HEK293 (cell line): Measurements from ENCODE around the gene ITSN2.

Source experiments
- CTCF ChIA-PET: fragments of 350-600 bp; formaldehyde crosslinking; extraction: SDS; loops from one replicate; lab custom pipeline; 2021; ENCODE audit warnings: antibody characterized with exemption; lab: Yijun Ruan, JAX
- POLR2A ChIA-PET: fragments of 300-600 bp; formaldehyde crosslinking; extraction: SDS; loops from one replicate; lab custom pipeline; 2020; ENCODE audit warnings: antibody characterized with exemption, inconsistent platforms; lab: Yijun Ruan, JAX
- H3K27ac ChIP-seq: fragments of 200-500 bp; sonication (Bioruptor generic); 2 replicates; pipeline ENCODE4 v1.5.1; 2014; ENCODE audit warnings: low read depth, low read length, control low read depth, inconsistent platforms; ENCODE audit errors: extremely low read depth
- H3K36me3 ChIP-seq, 2 experiments: fragments of 200-500 bp in 1 of 2; sonication (Bioruptor generic) in 1 of 2; 1 replicate in 1 of 2; 2 replicates in 1 of 2; pipeline ENCODE4 v1.5.1; 2014 to 2017; ENCODE audit warnings: inconsistent platforms in 2 of 2, low read length in 2 of 2; ENCODE audit not compliant: control insufficient read depth in 2 of 2, insufficient read depth in 1 of 2
- H3K4me1 ChIP-seq: fragments of 200-500 bp; sonication (Bioruptor generic); 2 replicates; pipeline ENCODE4 v1.5.1; 2014; ENCODE audit warnings: mild to moderate bottlenecking, low read length, inconsistent platforms; ENCODE audit not compliant: control insufficient read depth, insufficient read depth
- H3K4me3 ChIP-seq: 2 replicates; pipeline ENCODE4 v1.5.1; 2011; ENCODE audit warnings: low read depth, mild to moderate bottlenecking, control low read depth, low read length, moderate library complexity
- H3K9me3 ChIP-seq: fragments of 200-500 bp; sonication (Bioruptor generic); 2 replicates; pipeline ENCODE4 v1.5.1; 2014; ENCODE audit warnings: low read depth, low read length, inconsistent platforms; ENCODE audit not compliant: control insufficient read depth, insufficient read depth
- HOXC10 ChIP-seq: sonication (generic); formaldehyde crosslinking; IDR thresholded peaks from 2 replicates; pipeline ENCODE4 v1.8.1; 2023; ENCODE audit warnings: mild to moderate bottlenecking, missing genetic modification reagents
- INSM2 ChIP-seq: fragments of 450-650 bp; formaldehyde crosslinking; IDR thresholded peaks from 2 replicates; pipeline ENCODE4 v1.5.1; 2016; ENCODE audit warnings: missing biosample characterization, missing genetic modification characterization
- KLF16 ChIP-seq: fragments of 450-650 bp; formaldehyde crosslinking; IDR thresholded peaks from 2 replicates; pipeline ENCODE4 v1.5.1; 2017; ENCODE audit warnings: missing biosample characterization, missing genetic modification characterization
- OVOL3 ChIP-seq: fragments of 450-650 bp; formaldehyde crosslinking; IDR thresholded peaks from 2 replicates; pipeline ENCODE4 v1.5.1; 2016; ENCODE audit warnings: missing biosample characterization, missing genetic modification characterization
- REPIN1 ChIP-seq: fragments of 450-650 bp; formaldehyde crosslinking; IDR thresholded peaks from 2 replicates; pipeline ENCODE4 v1.5.1; 2017; ENCODE audit warnings: missing biosample characterization, missing genetic modification characterization, low read depth
- SCRT1 ChIP-seq: fragments of 450-650 bp; formaldehyde crosslinking; IDR thresholded peaks from 2 replicates; pipeline ENCODE4 v1.5.1; 2016; ENCODE audit warnings: missing biosample characterization, missing genetic modification characterization, borderline replicate concordance
- SP3 ChIP-seq: fragments of 450-650 bp; formaldehyde crosslinking; IDR thresholded peaks from 2 replicates; pipeline ENCODE4 v1.5.1; 2016; ENCODE audit warnings: missing biosample characterization, missing genetic modification characterization
- SP7 ChIP-seq: fragments of 450-650 bp; formaldehyde crosslinking; IDR thresholded peaks from 2 replicates; pipeline ENCODE4 v1.5.1; 2016; ENCODE audit warnings: missing biosample characterization, missing genetic modification characterization
- ZFP3 ChIP-seq: fragments of 450-650 bp; formaldehyde crosslinking; IDR thresholded peaks from 2 replicates; pipeline ENCODE4 v1.5.1; 2016; ENCODE audit warnings: low read depth, missing biosample characterization, missing genetic modification characterization
- ZNF10 ChIP-seq: fragments of 450-650 bp; formaldehyde crosslinking; IDR thresholded peaks from 2 replicates; pipeline ENCODE4 v1.5.1; 2017; ENCODE audit warnings: missing biosample characterization, missing genetic modification characterization
- ZNF184 ChIP-seq: fragments of 450-650 bp; IDR thresholded peaks from 2 replicates; pipeline ENCODE4 v1.5.1; 2018; ENCODE audit warnings: missing biosample characterization, mild to moderate bottlenecking, missing genetic modification characterization
- ZNF302 ChIP-seq: fragments of 450-650 bp; formaldehyde crosslinking; IDR thresholded peaks from 2 replicates; pipeline ENCODE4 v1.5.1; 2016; ENCODE audit warnings: missing biosample characterization, missing genetic modification characterization, low read depth
- ZNF510 ChIP-seq: fragments of 450-650 bp; formaldehyde crosslinking; IDR thresholded peaks from 2 replicates; pipeline ENCODE4 v1.5.1; 2018; ENCODE audit warnings: mild to moderate bottlenecking, missing genetic modification characterization, missing biosample characterization; ENCODE audit not compliant: insufficient replicate concordance
- ZNF580 ChIP-seq: fragments of 450-650 bp; formaldehyde crosslinking; IDR thresholded peaks from 2 replicates; pipeline ENCODE4 v1.5.1; 2016; ENCODE audit warnings: missing biosample characterization, missing genetic modification characterization
- ZNF677 ChIP-seq: fragments of 450-650 bp; IDR thresholded peaks from 2 replicates; pipeline ENCODE4 v1.5.0; 2018; ENCODE audit warnings: missing biosample characterization, mild to moderate bottlenecking, missing genetic modification characterization, moderate library complexity
- ZNF76 ChIP-seq: fragments of 450-650 bp; formaldehyde crosslinking; IDR thresholded peaks from 2 replicates; pipeline ENCODE4; 2016; ENCODE audit warnings: low read depth, missing biosample characterization, missing genetic modification characterization, borderline replicate concordance
- ZNF776 ChIP-seq: fragments of 450-650 bp; formaldehyde crosslinking; IDR thresholded peaks from 2 replicates; pipeline ENCODE4 v1.5.0; 2017; ENCODE audit warnings: missing biosample characterization, missing genetic modification characterization, borderline replicate concordance
- ZSCAN16 ChIP-seq: fragments of 450-650 bp; formaldehyde crosslinking; IDR thresholded peaks from 2 replicates; pipeline ENCODE4 v1.5.1; 2016; ENCODE audit warnings: missing biosample characterization, missing genetic modification characterization
- ZSCAN18 ChIP-seq: fragments of 450-650 bp; formaldehyde crosslinking; IDR thresholded peaks from 2 replicates; pipeline ENCODE4 v1.5.1; 2016; ENCODE audit warnings: missing biosample characterization, missing genetic modification characterization
- ZSCAN4 ChIP-seq: fragments of 450-650 bp; formaldehyde crosslinking; IDR thresholded peaks from 2 replicates; pipeline ENCODE4 v1.5.1; 2017; ENCODE audit warnings: missing biosample characterization, missing genetic modification characterization

Gene ITSN2

GRCh38 chr2:24352664-24353063 is 7.7 kb downstream of the ITSN2 start:
- CTCF ChIA-PET, result interaction anchor here (0.6 kb wide), 1 partner anchor 408 kb away, joined by 3 read pairs; no protein-coding TSS in a partner anchor
- H3K4me3 ChIP-seq, result no peak overlapping the region

GRCh38 chr2:24351981-24352380 is 8.4 kb downstream of the ITSN2 start:
- Histone ChIP-seq H3K27ac (no peak overlapping the region), H3K4me3 (no peak overlapping the region), H3K9me3 (no peaks in the 10 kb centered on the region), H3K4me1 (peaks cover 13% of the 10 kb centered on the region), H3K36me3 (no peaks in the 10 kb centered on the region)
- TF ChIP-seq ZNF10 (tag by site-specific recombination), result no peak
- no peak for TF ChIP-seq ZNF677 (tag by site-specific recombination)
- ChIA-PET CTCF (interaction anchor here (0.6 kb wide), 1 partner anchor 407 kb away, joined by 3 read pairs; no protein-coding TSS in a partner anchor), POLR2A (no interaction called here)

More at GRCh38 chr2:24352664-24353063, 7.7 kb downstream of the ITSN2 start:
- H3K27ac ChIP-seq, result no peak overlapping the region
- H3K4me1 ChIP-seq, result peaks cover 13% of the 10 kb centered on the region
- TF ChIP-seq ZNF580 (tag by site-specific recombination), result no peak
- no peak for TF ChIP-seq OVOL3 (tag by site-specific recombination)
- TF ChIP-seq ZNF184 (tag by site-specific recombination), result no peak
- TF ChIP-seq KLF16 (tag by site-specific recombination), result no peak
- no peak for TF ChIP-seq SP7 (tag by site-specific recombination)
- no peak for TF ChIP-seq ZSCAN18
- no peak for TF ChIP-seq ZSCAN4 (tag by site-specific recombination)
- no peak for TF ChIP-seq SP3 (tag by site-specific recombination)
- no peak for TF ChIP-seq ZSCAN16
- no peak for TF ChIP-seq ZNF302 (tag by site-specific recombination)
- no peak for TF ChIP-seq SCRT1 (tag by site-specific recombination)
- H3K36me3 ChIP-seq, result no peaks in the 10 kb centered on the region
- POLR2A ChIA-PET, result interaction anchor here (0.5 kb wide), 1 partner anchor 432 kb away, joined by 3 read pairs; no protein-coding TSS in a partner anchor
- H3K9me3 ChIP-seq, result no peaks in the 10 kb centered on the region

GRCh38 chr2:24351627-24351938 is 8.8 kb downstream of the ITSN2 start:
- no peak for TF ChIP-seq HOXC10
- no peak for TF ChIP-seq ZNF776
- no peak for TF ChIP-seq ZFP3 (tag by site-specific recombination)
- TF ChIP-seq ZNF76 (tag by site-specific recombination), result no peak
- no peak for TF ChIP-seq REPIN1
- no peak for TF ChIP-seq ZNF510 (tag by site-specific recombination)
- no peak for TF ChIP-seq INSM2

More at GRCh38 chr2:24351627-24351938, 8.8 kb downstream of the ITSN2 start:
- no peak overlapping the region for H3K4me3 ChIP-seq
- peaks cover 13% of the 10 kb centered on the region for H3K4me1 ChIP-seq
- POLR2A ChIA-PET, result no interaction called here
- no peaks in the 10 kb centered on the region for H3K36me3 ChIP-seq
- H3K9me3 ChIP-seq, result no peaks in the 10 kb centered on the region
- no peak overlapping the region for H3K27ac ChIP-seq
- CTCF ChIA-PET, result interaction anchor here (0.9 kb wide), 1 partner anchor 44 kb away, joined by 3 read pairs; no protein-coding TSS in a partner anchor
